GM18508 (cell line): Measurements from ENCODE around the gene ZNHIT3.
"Not testable (repeated sequence)": the region's sequence is repeated elsewhere in the genome, so short reads cannot be mapped to it uniquely, and the experiment has no call there.

Source experiments
- ATAC-seq: cut with Tn5 transposase; IDR thresholded peaks from one replicate; pipeline ENCODE4 v1.9.1; 2021; ENCODE audit warnings: moderate number of reproducible peaks; ENCODE audit not compliant: insufficient read depth, unreplicated experiment

ZNHIT3 gene

GRCh38 chr17:36482611-36483504 lies 3.6 kb upstream of the ZNHIT3 start:
- ATAC-seq: no peak

DNA sequence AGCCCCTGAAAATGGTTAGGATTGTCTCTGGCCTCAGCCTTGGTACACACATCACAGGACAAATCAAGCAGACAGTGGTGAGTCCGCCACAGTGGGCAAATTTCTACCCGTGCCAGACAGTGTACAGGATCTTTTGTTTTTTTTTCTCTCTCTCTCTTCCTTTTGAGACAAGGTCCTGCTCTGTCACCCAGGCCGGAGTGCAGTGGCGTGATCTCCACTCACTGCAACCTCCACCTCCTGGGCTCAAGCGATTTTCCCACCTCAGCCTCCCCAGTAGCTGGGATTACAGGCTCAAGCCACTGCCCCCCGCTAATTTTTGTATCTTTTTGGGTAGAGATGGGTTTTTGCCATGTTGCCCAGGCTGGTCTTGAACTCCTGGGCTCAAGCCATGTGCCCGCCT lies 2.5 kb upstream of the ZNHIT3 start:
- not testable (repeated sequence) for ATAC-seq

DNA sequence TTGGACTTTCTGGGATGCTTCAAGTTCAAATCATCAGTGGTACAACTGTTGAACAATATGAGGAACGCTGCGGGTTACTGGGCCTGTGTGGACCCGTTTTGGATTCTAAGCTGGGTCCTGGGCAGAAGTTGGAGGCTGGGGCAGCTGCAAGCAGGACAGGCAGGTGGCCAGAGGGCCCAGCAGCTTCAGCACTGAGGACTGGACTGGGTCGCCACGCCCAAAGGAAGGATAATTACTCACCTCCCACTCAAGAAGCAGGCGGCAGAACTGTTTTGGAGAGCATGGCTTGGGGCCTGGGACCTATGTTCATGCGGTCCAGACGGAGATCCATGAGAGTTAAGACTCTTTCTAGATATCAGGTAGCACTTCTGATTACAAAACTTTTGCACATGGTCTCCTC lies 1.5 kb upstream of the ZNHIT3 start:
- no peak for ATAC-seq

- ATAC-seq: no peak
Observed at GRCh38 chr17:36485805-36486203, 677 bp upstream of the ZNHIT3 start.

DNA sequence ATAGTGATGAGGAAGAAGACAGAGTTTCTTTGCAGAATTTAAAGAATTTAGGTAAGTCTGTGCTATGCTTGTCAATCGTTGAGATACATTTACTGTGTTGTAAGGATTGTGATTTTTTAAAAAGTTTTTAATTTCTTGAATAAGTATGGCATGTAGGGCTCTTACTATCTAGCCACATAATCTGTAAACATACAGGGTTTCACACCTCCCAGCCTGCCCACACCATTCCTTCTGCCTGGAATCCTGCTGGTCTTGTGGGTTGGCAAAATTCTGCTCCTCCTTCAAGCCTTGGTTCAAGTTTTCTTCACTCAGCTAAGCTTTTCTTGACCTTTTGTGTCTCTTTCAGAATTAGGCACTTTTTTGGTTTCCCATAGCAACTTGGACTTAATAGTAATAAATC lies 7.5 kb downstream of the ZNHIT3 start:
- no peak for ATAC-seq

DNA sequence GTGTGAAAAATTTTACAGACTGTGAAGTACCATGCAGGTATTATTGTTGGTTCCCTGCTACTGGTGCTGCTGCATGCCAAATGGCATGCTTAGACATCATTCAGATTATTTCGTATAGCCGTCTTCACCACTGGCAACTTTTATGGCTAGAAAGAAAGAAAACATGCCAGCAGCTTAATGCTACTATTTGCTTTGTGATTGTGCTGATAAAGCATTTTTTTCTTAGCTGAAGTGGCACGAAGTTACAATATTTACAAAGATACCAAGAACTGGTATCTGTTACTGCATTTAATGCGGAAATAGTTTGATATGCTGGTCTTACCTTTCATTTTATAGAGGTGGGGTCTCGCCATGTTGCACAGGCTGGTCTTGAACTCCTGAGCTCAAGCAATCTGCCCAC lies 8.2 kb downstream of the ZNHIT3 start:
- ATAC-seq: no peak

DNA sequence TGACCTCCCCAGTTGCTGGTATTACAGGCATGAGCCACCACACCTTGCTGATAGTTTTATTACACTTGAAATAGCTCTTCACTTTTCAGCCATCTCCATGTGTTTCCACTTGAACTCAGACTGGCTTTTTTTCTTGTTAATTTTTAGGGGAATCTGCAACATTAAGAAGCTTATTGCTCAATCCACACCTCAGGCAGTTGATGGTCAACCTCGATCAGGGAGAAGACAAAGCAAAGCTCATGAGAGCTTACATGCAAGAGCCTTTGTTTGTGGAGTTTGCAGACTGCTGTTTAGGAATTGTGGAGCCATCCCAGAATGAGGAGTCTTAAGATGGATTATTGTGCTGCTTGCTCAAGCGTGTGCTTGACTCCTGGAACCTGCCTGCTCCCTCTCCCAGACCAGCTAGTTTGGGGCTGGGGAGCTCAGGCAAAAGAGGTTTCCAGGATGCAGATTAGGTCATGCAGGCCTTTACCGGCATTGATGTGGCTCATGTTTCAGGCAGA lies 8.6 kb downstream of the ZNHIT3 start:
- no peak for ATAC-seq

- ATAC-seq: no peak
Observed at GRCh38 chr17:36496018-36496789, 9.7 kb downstream of the ZNHIT3 start.

DNA sequence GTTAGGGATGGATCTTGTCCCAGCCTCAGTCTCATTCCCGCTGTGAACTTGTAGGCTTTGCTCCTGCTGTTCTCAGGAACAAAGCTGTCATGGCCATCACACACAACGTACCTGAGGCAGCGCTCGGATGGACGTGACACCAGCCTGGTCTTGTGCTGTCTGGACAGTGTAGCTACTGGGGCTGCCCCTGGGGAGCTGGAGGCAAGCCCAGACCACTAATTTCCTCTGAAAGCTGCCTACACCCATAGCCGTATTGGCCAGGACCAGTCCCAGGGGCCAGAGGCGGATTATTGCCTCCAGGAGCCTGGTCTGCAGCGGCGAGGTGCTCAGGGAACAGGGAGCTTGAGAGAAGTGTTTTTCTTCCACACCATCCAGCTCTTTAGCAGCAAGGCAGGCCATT lies 11.7 kb downstream of the ZNHIT3 start:
- ATAC-seq: no peak

- ATAC-seq: no peak
Observed at GRCh38 chr17:36498560-36499300, 12.2 kb downstream of the ZNHIT3 start.

DNA sequence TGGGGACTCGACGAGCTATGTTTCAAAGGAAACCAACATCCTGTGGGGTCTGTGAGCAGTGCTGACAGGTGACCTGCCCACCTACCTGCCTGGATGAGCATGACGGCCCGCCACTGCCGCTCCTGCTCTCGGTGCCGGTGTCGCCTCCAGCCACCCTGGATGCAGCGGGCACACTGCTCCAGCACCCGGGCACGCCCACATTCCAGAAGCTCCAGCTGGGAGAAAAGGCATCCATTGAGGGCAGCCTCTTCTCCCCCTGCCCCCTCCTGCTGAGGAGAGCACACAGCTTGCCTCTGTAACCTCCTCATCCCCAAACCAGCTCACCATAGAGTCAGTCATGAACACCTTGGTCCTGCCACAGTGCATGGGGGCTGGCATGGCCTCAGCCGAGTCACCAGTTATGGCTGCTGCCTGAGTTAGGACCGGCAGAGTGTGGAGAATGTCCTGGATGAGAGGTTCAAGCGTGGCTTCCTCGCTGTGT lies 14.3 kb downstream of the ZNHIT3 start:
- ATAC-seq: no peak

GRCh38 chr17:36501351-36501750 lies 14.9 kb downstream of the ZNHIT3 start:
- no peak for ATAC-seq

DNA sequence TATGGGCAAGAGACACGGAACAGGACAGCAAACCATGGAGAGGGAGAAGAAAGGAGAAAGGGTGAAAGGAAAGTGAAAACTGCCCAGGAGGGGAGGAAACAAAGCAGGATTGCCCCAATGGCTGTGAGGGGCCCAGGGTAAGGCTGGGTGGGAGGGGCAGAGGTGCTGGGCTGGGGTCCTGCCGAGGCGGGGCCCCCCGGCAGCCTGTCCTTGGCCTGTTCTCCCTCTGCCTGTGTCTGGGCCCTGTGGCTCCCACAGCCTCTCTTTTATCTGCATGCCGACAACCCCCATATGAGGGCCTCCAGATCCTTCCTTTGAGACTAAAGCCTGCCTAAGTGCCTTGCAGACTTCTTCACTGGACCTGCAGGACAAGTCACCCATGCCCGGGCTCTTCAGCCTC lies 15.5 kb downstream of the ZNHIT3 start:
- no peak for ATAC-seq

DNA sequence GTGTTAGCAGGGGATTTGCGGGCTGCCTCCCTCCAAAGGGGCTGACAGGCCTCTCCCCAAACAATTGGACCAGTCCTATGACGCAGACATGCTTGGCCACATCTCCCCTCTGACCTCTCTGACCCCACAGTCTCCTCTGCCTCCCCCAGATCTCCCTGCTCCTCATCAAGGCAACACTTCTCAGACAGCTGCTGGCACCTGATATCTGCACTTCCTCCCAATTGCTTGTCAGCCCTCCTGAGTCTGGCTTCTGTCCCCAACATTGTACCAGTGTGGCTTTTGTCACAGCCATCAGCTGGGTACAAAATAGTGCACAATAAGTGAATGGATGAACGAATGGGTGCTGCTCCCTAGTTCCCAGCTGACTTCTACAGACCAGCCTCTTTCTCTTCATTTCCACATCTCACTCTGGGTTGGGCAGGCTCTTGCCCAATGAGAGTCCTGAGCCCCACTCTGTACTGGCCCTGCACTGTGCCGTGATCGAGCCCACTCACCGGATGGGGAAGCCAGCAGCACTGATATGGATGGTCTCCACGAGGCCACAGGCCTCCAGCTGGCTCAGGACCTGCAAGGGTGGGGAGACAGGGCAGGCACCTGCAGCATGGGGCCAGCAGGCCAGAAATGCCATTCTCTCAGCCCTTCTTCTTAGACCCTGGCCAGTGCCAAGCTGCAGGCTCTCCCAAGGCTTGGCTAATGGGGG lies 17.1 kb downstream of the ZNHIT3 start:
- no peak for ATAC-seq

DNA sequence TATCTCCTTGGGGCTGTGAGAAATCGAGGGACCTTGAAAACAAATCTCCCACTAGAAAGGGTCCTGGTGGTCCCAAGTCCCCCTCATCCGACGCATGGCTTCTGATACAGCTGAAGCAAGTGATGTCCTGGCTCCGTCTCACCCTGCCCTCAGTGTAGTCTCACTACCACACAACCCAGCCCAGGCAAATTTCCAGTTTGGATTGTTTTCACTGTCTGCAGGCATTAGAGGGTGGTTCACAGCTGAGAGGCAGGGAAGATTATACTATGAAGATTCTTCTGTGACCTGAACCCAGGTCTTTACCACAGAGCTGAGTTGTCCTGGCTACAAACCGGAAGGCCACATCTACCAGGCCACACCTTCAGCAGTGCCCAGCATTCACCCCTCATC lies 17.7 kb downstream of the ZNHIT3 start:
- no peak for ATAC-seq

- no peak for ATAC-seq
Observed at GRCh38 chr17:36505171-36505570, 18.7 kb downstream of the ZNHIT3 start.

DNA sequence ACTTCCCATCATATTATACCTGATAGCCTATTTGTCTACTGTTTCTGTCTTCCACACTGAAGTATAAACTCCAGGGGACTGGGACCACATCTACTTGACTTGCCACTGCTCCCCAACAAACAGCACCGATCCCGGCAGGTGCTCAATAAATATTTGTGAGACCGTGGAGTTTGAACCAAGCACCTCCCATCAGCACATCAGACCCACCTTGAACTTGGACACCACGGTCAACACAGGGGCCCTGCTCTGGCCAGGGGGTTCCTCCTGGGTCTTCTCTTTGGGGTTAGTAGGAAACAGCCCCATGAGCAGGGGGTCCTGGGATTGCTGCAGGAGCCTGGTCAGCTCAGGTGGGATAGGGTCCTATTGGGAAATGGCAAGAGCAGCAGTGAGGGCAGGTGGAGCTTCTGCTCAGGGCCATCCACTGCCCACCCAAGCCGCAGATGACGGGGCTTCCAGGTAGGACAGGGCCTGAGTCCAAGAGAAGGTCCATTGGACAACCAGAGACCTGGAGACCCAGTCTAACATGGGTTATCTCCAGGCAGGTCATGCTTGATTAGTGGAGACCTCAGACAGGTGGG lies 19.9 kb downstream of the ZNHIT3 start:
- no peak for ATAC-seq

DNA sequence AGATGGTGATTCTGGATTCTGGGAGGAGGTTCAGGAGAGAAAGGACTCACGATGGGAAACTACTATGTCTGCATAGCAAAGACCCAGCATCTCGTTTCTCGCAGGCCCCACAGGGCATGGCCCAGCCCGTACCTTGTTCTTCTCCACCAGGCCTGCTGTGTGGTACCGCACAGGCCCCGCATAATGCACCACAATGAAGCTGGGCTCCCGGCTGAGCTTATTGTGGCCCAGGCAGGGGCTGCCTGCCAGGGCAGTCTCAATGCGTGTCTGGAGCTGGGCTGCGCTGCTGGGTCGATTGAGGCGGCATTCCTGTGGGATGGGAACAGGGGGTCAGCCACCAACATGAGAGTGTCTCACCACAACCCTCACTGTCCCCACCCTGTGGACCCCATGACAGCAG lies 20.4 kb downstream of the ZNHIT3 start:
- no peak for ATAC-seq

- ATAC-seq: no peak
Observed at GRCh38 chr17:36507266-36507665, 20.8 kb downstream of the ZNHIT3 start.

DNA sequence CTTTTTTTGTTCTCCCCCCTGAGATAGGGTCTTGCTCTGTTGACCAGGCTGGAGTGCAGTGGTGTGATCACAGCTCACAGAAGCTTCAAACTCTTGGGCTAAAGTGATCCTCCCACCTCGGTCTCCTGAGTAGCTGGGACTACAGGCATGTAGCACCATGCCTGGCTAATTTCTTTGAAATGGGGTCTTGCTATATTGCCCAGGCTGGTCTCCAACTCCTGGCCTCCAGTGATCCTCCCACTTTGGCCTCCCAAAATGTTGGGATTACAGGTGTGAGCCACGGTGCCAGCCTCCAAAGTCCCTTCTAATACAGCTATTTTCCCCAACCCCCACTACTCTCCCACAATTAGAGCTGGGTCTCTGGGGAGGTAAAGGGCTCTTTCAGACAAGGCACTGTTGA lies 22.0 kb downstream of the ZNHIT3 start:
- ATAC-seq: not testable (repeated sequence)
